GOT3 (cell line): Measurements from ENCODE around the gene TAMM41.
A peak's percentile ranks its signal among the peaks of the same experiment; 100 is the strongest.
"Not testable (repeated sequence)": the region's sequence is repeated elsewhere in the genome, so short reads cannot be mapped to it uniquely, and the experiment has no call there.

Experiments
- DNase-seq: peaks from one replicate; lab custom pipeline; 2025; ENCODE audit warnings: mixed read lengths; lab: John Stamatoyannopoulos, UW

The TAMM41 gene

GRCh38 chr3:11815111-11815510 is 31.6 kb downstream of the TAMM41 start:
- DNase-seq, result no peak

- no peak for DNase-seq
These were observed 32.0 kb downstream of the TAMM41 start for GRCh38 chr3:11814663-11815062.

GRCh38 chr3:11810276-11810675 is 36.4 kb downstream of the TAMM41 start:
- DNase-seq, result no peak

GRCh38 chr3:11808231-11808630 is 38.5 kb downstream of the TAMM41 start:
- DNase-seq, result no peak

DNA sequence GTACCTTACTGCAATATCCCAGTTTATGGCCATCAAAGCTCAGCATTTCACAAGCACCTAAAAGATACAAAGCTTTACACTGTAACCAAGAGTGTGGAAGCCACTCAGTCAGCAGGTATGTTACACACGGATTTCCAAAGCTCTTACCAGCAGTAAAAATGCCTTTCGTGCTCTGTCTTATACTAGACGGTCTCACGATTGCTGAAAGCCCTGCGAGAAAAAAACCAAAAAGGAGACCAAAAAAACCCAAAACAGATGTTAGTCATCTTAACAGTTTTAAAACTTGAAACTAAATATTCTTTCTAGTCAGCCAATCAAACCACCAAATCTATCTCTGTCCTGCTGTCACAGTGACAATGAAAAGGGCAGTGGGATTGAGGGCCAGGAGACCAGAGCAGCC is 39.0 kb downstream of the TAMM41 start:
- no peak for DNase-seq

DNA sequence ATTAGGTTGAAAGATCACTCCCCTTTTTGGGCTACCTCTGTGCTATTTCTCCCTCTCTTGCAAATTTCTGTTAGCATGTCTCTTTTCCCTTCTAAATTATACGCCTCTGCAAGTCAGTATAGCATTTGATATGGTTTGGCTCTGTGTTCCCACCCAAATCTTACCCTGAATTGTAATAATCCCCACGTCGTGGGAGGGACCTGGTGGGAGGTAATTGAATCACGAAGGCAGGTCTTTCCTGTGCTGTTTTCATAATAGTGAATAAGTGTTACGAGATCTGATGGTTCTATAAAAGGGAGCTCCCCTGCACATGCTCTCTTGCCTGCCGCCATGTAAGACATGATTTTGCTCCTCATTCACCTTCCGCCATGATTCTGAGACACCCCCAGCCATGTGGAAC is 41.0 kb downstream of the TAMM41 start:
- DNase-seq, result no peak

DNA sequence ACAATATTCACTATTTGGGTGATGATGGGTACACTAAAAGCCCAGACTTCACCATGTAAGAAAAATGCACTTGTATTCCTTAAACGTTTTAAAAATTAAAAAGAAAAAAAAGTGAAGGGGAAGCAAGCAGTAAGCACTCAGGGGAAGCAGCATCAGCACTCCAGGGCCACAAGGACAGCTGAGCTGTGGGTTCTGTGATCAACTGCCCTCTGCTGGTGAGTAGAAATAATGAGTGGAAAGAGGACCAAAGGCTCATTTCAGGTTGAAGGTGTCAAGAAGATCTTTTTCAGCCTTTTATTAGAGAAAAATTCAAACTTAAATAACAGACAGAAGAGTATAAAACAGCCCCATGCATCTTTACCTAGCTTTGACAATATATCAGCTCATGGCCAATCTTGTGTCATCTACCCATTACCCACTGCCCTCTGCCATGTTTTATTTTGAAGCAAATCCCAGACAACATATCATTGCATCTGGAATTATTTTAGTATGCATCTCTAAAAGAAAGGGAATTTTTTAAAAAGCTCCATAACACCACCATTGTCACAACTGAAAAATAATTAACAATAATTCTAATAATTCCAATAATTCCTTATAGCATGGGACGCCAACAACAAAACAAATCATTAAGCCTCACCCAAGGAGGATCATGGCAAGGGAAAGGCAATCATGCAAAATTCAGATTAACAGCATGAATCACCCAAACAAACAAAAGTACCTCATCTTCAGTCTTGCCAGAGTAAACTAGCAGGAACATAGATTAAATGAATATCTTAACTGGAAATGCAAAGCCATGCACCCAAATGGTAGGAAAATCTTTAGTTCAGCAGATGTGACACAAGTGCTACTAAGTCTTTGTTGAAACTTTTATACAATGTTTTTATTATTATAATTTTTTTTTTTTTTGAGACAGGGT is 42.5 kb downstream of the TAMM41 start:
- no peak for DNase-seq

- no peak for DNase-seq
These were observed 46.9 kb downstream of the TAMM41 start for GRCh38 chr3:11799791-11800190.

DNA sequence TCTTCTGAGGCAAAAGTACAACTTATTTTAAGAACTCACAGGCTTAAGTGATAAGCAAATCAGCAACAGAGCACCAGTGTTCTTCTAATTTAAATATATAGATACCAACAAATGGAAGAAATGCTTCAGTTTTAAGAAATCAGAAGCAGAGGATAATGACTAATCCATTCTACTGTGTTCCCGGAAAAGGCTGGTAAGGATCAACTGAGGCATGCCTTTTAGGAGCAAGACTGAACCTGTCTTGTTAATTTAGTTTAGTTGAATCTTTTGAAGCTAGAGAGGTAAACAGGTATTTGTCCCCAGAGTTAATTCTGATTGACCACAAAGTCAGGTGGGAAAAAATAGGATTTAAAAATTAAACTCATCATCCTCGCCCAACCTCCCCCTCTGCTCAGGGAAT is 51.8 kb downstream of the TAMM41 start:
- no peak for DNase-seq

DNA sequence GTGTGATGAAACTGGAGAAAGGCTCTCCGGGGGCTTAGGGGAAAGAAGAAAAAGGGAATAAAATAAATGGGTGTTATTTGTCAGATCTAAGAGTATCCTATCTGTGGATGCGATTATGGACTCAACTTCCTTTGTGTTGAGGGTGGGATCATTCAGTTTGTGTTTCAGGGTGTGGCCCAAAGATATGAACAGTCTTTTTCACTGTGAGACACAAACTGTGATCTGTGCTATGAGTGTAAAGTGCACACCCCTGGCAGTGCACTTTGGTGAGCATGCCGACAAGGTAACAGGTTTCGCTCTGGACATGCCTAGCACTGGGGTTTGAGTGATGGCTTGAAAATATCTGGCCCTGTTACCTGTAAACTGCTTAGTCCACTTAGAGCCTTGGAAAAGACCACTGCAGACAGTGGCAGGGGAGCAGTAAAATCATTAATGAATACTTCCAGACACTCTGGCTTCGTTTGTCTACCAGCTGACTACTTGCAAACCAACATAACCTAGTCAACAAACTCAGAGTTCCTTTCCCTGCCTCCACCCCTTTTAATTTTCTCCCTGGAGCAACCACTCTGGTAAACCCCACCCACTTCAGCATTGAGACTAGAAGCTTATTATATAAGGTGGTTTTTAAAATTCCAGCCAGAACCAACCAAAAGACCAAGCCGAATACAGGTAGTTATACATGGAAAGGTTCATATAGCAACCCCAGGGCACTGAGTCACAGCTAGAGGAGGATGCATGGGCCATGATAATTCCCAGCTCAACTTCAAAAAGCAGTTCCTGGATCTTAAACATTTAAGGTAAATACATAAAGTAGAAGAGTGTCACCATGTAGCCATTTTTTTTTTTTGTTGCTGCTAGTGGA is 55.1 kb downstream of the TAMM41 start:
- no peak for DNase-seq

GRCh38 chr3:11789412-11789811 is 57.3 kb downstream of the TAMM41 start:
- DNase-seq, result no peak

DNA sequence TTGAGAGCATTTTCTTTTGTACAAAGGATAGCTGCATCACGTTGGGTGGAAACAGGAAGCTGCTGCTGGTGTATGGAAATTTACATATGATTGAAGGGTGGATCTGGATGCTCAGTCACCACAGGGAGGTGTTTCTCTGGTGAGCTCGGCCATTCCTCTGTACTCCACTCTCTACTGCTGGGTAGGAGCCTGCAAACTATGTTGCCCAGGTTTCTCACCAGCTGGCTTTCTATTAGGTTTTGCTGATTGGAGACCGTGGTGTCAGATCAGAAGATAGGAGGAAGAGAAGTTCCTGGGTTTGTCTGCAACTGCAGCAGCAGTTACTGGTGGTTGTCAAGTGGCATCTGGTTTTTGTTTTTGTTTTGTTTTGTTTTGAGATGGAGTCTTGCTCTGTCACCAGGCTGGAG is 61.7 kb downstream of the TAMM41 start:
- DNase-seq, result no peak

GRCh38 chr3:11780341-11780740 is 66.3 kb downstream of the TAMM41 start:
- no peak for DNase-seq

DNA sequence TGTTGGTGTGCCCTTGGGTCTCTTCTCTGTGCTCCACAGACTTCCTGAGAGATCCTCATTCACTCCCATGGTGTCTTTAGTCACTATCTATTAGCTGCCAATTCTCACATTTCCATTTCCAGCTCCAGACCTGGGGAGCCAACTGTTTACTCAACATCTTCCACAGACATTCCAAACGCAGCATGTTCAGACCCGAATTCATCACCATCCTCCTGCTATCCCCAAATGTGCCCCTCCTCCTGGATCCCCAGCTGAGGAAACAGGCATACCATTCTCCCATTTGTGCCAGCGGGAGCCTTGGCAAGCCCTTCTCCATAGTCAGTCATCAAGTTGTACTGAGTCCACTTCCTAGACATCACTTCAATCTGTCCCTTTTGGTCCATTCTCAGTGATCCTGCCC is 67.1 kb downstream of the TAMM41 start:
- no peak for DNase-seq

DNA sequence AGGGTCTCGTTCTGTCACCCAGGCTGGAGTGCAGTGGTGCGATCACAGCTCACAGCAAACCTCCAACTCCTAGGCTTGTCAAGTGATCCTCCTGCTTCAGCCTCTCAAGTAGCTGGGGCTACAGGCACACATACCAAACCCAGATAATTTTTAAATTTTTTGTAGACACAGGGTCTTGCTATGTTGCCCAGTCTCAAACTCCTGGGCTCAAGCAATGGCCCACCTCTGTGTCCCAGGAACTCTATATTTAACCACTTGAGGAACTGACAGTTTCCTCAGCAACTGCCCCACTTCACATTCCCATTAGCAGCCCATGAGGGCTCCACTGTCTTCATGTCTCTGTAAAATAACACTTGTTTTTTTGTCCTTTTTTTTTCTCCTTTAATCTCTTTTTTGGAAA is 68.4 kb downstream of the TAMM41 start:
- no peak for DNase-seq

GRCh38 chr3:11776346-11776745 is 70.3 kb downstream of the TAMM41 start:
- no peak for DNase-seq

GRCh38 chr3:11775493-11775892 is 71.2 kb downstream of the TAMM41 start:
- no peak for DNase-seq

DNA sequence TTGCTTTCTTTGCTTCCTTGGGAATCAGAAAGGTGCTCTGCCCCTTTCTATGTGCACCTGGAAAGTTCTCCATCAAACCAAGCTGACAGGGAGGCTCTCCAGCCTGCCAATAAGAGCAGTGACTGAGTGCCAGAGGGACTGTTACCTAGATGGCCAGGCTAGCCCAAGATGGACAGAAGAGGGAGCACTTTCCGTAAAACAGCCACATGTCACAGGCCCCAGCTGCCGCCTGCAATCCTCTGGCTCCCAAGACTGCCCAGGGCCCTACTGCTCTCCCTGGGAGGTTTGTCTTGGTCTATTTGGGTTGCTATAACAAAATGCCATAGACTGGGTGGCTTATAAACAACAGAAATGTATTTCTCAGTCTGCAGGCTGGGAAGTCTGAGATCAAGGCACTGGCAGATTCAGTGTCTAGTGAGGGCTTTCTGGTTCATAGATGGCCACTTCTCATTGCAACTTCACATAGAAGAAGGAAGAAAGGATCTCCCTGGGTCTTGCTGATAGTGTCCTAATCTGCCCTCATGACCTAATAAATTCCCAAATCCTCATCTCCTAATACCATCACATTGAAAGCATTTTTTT is 72.3 kb downstream of the TAMM41 start:
- DNase-seq, result no peak

DNA sequence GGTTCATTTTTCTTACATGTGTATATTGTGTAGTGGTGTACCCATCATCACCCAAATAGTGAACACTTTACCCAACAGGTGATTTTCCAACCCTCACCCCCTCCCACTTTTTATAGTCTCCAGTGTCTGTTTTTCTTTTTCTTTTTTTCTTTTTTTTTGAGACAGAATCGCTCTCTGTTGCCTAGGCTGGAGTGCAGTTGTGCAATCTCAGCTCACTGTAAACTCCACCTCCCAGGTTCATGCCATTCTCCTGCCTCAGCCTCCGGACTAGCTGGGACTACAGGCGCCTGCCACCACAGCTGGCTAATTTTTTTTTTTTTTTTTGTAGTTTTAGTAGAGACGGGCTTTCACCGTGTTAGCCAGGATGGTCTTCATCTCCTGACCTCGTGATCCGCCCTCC is 74.8 kb downstream of the TAMM41 start:
- DNase-seq, result not testable (repeated sequence)

GRCh38 chr3:11770477-11771391 is 76.0 kb downstream of the TAMM41 start:
- DNase-seq, result peak; percentile 16

DNA sequence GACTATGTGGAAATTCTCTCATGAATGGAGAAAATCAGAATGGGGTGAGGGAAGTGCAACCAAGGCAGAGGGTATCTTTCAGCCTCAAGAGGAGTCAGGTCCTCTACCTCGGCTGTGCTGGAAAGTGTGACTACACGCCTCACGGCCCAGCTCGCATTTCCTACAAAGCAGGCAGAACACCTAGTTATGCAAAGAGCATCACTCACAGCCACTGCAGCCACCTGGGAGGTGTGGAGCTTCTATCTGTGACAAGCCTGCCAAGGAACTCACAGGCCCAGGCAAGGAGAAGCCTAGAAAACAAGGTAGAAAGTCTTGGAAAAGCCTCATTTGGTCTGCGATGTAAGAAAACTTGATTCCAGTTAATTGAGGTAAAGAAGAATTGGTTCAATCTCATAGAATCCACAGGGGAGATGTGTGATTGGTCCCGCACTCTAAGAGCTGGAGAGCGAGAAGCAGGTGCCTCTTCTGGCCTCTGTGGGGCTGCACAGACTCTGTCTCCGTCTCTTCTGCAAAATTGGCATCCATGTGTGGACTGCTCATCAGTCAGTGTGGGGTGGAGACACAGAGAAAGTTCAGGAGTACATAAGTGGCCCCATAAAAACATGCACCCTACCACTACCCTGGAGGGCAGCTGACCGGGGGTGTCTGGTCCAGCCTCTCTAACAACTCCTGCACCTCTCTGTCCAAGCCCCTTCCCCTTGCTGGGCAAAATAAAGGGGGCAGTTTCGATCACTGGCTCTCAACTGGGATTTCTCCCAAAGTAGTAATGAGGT is 76.8 kb downstream of the TAMM41 start:
- no peak for DNase-seq
